Measurements from ENCODE around the gene KRTAP4-7. TPM values are rescaled to one million over a fixed set of nuclear protein-coding genes. Genes with fewer than 3 reads are reported as not detected.
"Not testable (repeated sequence)": the region's sequence is repeated elsewhere in the genome, so short reads cannot be mapped to it uniquely, and the experiment has no call there.

The KRTAP4-7 gene
- total and polyA plus RNA-seq, 7 experiments from 2014 or later: not detected

DNA sequence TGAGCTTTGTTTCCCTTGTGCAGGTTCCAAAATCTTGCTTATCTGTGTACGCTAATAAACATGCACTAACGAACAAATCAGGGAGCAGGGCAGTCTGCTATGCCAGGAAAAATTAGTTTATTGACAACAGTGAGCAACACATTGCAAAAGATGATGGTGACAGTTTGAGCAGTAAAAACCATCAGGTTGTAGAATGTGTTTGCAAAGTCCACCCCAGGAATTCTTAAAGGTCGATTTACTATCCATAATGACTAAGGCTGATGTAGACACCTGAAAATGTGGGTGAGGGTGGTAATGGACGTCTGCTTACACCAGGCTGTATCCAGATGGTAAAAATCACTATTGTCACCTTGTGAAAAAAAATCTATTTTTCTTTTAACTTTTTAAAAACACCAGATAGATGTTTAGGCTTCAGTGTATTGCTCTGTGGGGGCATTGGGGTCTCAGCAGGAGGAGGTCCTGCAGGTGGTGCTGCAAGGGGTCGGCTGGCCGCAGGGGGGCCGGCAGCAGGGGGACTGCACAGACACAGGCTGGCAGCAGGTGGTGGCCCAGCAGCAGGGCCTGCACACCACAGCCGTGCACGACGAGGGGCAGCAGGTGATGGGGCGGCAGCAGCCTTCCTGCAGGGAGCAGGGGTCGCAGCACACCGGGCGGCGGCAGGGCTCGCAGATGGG lies 18.8 kb upstream of the KRTAP4-7 start:
- H3K27me3 ChIP-seq (ENCODE audit: control insufficient read depth in 2 of 2, insufficient read depth in 2 of 2, low read length in 2 of 2); H3K36me3 Mint-ChIP-seq; intact Hi-C loops (cut with micrococcal nuclease); H3K4me3 Mint-ChIP-seq; H3K27ac Mint-ChIP-seq; H3K27ac ChIP-seq (ENCODE audit: low read depth, low read length); H3K4me1 ChIP-seq (ENCODE audit: control insufficient read depth in 2 of 2, insufficient read depth in 2 of 2, low read length in 2 of 2); POLR2A ChIA-PET; H3K9me3 Mint-ChIP-seq; H3K9me3 ChIP-seq (ENCODE audit: control insufficient read depth in 2 of 3, low read length in 3 of 3); H3K36me3 ChIP-seq (ENCODE audit: control insufficient read depth in 2 of 3, insufficient read depth in 3 of 3, low read length in 3 of 3); CTCF ChIA-PET; DNase-seq; H3K4me1 Mint-ChIP-seq; H3K4me3 ChIP-seq (ENCODE audit: low read length); ATAC-seq: not testable (repeated sequence)
- H3K27me3 Mint-ChIP-seq: peaks cover 10 to 34% (median 17%) of the 10 kb centered on the region in 5 donors

DNA sequence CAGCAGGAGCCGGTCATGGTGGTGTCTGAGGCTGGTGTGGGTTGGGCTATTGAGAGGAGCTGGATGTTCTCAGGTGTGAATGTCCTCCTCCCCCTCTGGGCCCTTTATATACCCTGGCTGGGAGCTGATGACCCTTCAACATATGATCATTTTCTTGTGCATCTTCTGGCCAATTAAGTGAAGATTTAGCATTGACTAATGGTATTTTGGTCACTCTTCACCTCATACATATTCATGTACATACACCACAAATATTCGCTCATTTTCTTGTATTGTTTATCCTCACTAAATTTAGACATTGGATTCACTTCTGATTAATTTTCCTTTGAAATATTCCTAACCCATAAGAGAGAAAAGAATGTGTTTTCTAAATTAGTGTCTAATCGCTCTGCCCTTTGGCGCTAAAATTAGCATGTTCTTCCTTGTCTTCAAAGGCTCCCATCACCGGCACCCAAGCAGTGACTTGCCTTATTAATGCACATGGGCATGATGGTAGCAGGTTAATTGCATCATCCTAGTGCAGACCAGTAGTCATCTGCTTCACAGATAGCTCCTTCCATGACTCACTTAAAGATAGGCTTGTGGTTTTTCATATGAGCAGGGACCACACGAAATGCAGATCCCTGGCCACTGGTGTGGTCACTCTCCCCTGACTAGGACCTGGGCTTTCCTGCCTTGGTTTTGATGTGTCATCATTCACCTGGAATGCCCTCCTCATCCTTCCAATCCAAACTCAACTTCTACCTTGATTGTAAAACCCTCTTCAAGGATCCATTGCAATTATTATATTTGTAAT lies 17.9 kb upstream of the KRTAP4-7 start, which contains the start of gene KRTAP2-4:
Gene KRTAP2-4, minus strand, starts transcription at position 51 of the 796 bp plus-strand sequence. Its CDS starts 34 bp downstream, at position 17.
- Mint-ChIP-seq H3K4me1 (peaks cover 0 to 3% (median 0%) of the 10 kb centered on the region in 7 donors), H3K27me3 (peaks cover 1 to 25% (median 9%) of the 10 kb centered on the region in 5 donors), H3K27ac (no peak within 1 kb of the TSS), H3K36me3 (no peaks in the 10 kb centered on the region), H3K9me3 (no peaks in the 10 kb centered on the region), H3K4me3 (no peak within 1 kb of the TSS)
- H3K4me1 ChIP-seq (ENCODE audit: control insufficient read depth in 2 of 2, insufficient read depth in 2 of 2, low read length in 2 of 2): no peaks in the 10 kb centered on the region
- POLR2A ChIA-PET: no interaction called here
- H3K9me3 ChIP-seq (ENCODE audit: control insufficient read depth in 2 of 3, low read length in 3 of 3): no peaks in the 10 kb centered on the region
- intact Hi-C loops (cut with micrococcal nuclease): no loop called here
- no peak for DNase-seq
- H3K27ac ChIP-seq (ENCODE audit: low read depth, low read length): no peak within 1 kb of the TSS
- H3K4me3 ChIP-seq (ENCODE audit: low read length): no peak within 1 kb of the TSS
- ATAC-seq: no peak
- CTCF ChIA-PET: no interaction called here
- no peaks in the 10 kb centered on the region for H3K27me3 ChIP-seq (ENCODE audit: control insufficient read depth in 2 of 2, insufficient read depth in 2 of 2, low read length in 2 of 2)
- H3K36me3 ChIP-seq (ENCODE audit: control insufficient read depth in 2 of 3, insufficient read depth in 3 of 3, low read length in 3 of 3): no peaks in the 10 kb centered on the region

DNA sequence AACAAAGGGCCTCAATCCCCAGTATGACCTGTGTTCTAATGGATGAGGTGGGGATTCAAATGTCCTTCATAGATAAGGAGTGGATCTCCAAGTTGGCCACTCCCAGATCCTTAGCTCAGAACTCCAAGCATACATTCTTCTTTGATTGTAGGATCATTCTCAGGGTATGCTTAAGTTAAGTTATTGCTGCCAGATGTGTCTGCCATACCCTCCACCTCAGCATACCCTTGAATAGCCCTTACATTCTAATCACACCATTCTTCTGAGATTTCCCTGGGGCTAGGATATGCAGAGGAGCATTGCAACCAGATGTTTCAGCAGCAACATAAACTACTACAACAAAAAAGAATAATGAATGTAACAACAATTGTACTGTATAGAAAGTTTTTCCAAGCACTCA lies 16.7 kb upstream of the KRTAP4-7 start:
- Mint-ChIP-seq H3K4me1 (peaks cover 0 to 4% (median 0%) of the 10 kb centered on the region in 7 donors), H3K36me3 (peaks cover 0 to 2% (median 0%) of the 10 kb centered on the region in 5 donors), H3K27me3 (peaks cover 0 to 17% (median 0%) of the 10 kb centered on the region in 5 donors), H3K27ac (no peak overlapping the region), H3K4me3 (no peak overlapping the region), H3K9me3 (no peaks in the 10 kb centered on the region)
- Histone ChIP-seq H3K27me3 (ENCODE audit: control insufficient read depth in 2 of 2, insufficient read depth in 2 of 2, low read length in 2 of 2) (no peaks in the 10 kb centered on the region), H3K4me3 (ENCODE audit: low read length) (no peak overlapping the region), H3K36me3 (ENCODE audit: control insufficient read depth in 2 of 3, insufficient read depth in 3 of 3, low read length in 3 of 3) (no peaks in the 10 kb centered on the region), H3K27ac (ENCODE audit: low read depth, low read length) (no peak overlapping the region), H3K4me1 (ENCODE audit: control insufficient read depth in 2 of 2, insufficient read depth in 2 of 2, low read length in 2 of 2) (no peaks in the 10 kb centered on the region), H3K9me3 (ENCODE audit: control insufficient read depth in 2 of 3, low read length in 3 of 3) (no peaks in the 10 kb centered on the region)
- DNase-seq (no peak), ATAC-seq (no peak)
- ChIA-PET CTCF (no interaction called here), POLR2A (no interaction called here)
- intact Hi-C loops (cut with micrococcal nuclease): no loop called here

DNA sequence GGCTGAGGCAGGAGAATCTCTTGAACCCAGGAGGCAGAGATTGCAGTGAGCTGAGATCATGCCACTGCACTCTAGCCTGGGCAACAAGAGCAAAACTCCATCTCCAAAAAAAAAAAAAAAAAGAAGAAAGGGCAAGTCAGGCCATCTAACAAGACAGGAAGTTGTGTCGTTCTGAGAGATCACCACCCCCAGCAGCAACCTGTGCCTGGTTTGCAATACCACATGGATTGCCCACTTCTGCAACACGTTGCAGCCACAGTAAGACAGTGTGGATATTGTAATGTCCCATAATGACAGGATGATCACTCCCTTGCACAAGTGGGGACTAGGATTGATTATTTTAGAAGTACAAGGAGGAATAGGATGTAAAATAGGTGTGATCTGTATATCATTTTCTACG lies 14.9 kb upstream of the KRTAP4-7 start:
- Mint-ChIP-seq H3K27ac (peak overlapping the region in 1 of 9 donors; percentile 60), H3K4me3 (no peak overlapping the region), H3K9me3 (no peaks in the 10 kb centered on the region), H3K27me3 (peaks cover 0 to 7% (median 0%) of the 10 kb centered on the region in 5 donors), H3K36me3 (peaks cover 0 to 3% (median 0%) of the 10 kb centered on the region in 5 donors), H3K4me1 (peaks cover 0 to 6% (median 0%) of the 10 kb centered on the region in 7 donors)
- H3K27me3 ChIP-seq (ENCODE audit: control insufficient read depth in 2 of 2, insufficient read depth in 2 of 2, low read length in 2 of 2): no peaks in the 10 kb centered on the region
- H3K4me1 ChIP-seq (ENCODE audit: control insufficient read depth in 2 of 2, insufficient read depth in 2 of 2, low read length in 2 of 2): no peaks in the 10 kb centered on the region
- ChIA-PET POLR2A (no interaction called here), CTCF (no interaction called here)
- no peak for ATAC-seq
- no peaks in the 10 kb centered on the region for H3K9me3 ChIP-seq (ENCODE audit: control insufficient read depth in 2 of 3, low read length in 3 of 3)
- no peak overlapping the region for H3K4me3 ChIP-seq (ENCODE audit: low read length)
- DNase-seq: no peak
- no peak overlapping the region for H3K27ac ChIP-seq (ENCODE audit: low read depth, low read length)
- intact Hi-C loops (cut with micrococcal nuclease): no loop called here
- H3K36me3 ChIP-seq (ENCODE audit: control insufficient read depth in 2 of 3, insufficient read depth in 3 of 3, low read length in 3 of 3): no peaks in the 10 kb centered on the region

DNA sequence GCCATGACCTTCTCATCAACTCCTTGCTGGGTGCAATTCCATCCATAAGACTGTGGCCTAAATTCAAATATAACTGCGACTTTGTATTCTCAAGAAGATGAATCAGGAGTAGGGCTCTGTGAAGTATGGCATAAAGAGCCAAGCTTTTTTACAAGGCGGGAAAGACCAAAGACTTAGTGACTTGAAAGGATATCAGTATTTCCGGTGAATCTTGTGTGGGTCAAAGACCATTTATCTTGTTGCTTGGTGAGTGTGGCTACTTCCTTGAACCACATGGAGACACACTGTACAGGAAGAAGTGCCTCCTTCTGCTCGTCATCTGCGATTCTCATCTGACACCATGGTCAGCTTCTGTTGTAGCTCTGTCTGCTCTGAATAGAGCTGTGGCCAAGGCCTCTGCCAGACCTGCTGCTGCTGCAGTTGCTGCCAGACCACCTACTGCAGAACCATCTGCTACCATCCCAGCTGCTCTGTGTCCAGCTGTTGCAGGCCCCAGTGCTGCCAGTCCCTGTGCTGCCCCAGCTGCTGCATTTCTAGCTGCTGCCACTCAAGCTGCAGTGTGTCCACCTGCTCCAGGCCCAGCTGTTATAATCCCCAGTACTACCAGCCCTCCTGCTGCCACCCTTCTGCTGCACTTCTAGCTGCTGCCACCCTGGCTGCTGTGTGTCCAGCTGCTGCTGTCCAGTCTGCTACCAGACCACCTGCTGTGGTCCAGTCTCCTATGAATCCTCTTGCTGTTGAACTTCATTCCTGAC lies 12.2 kb upstream of the KRTAP4-7 start:
- POLR2A ChIA-PET: no interaction called here

DNA sequence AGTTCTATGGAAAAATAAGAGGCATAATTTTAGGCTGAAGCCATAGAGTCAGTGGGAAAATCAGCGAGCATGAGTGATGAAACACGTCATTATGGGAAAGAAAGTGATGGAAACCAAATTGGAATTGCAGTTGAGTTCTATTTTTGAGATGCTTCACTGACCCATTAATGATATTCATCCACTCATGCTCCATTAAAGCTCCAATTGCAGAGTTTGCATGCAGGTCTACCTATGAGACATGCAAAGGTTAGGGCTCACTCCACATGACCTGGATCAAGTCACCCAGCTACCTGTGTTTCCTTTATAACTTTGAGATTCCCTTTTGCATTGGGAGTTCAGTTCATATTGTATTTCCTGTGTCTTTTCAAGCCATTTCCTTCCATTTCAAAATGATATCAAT lies 10.3 kb upstream of the KRTAP4-7 start:
- Mint-ChIP-seq H3K27ac (no peak overlapping the region), H3K4me3 (no peak overlapping the region), H3K9me3 (peaks cover 0 to 3% (median 0%) of the 10 kb centered on the region in 11 donors), H3K36me3 (peaks cover 0 to 3% (median 0%) of the 10 kb centered on the region in 5 donors), H3K27me3 (peaks cover 19 to 27% (median 22%) of the 10 kb centered on the region in 5 donors), H3K4me1 (peaks cover 0 to 16% (median 0%) of the 10 kb centered on the region in 7 donors)
- CTCF ChIA-PET: interaction anchor here (0.6 kb wide), 1 partner anchor 741 kb away, joined by 3 read pairs; no protein-coding TSS in a partner anchor
- intact Hi-C loops (cut with micrococcal nuclease): no loop called here
- POLR2A ChIA-PET: no interaction called here
- Histone ChIP-seq H3K36me3 (ENCODE audit: control insufficient read depth in 2 of 3, insufficient read depth in 3 of 3, low read length in 3 of 3) (no peaks in the 10 kb centered on the region), H3K27ac (ENCODE audit: low read depth, low read length) (no peak overlapping the region), H3K4me3 (ENCODE audit: low read length) (no peak overlapping the region), H3K4me1 (ENCODE audit: control insufficient read depth in 2 of 2, insufficient read depth in 2 of 2, low read length in 2 of 2) (no peaks in the 10 kb centered on the region), H3K9me3 (ENCODE audit: control insufficient read depth in 2 of 3, low read length in 3 of 3) (no peaks in the 10 kb centered on the region), H3K27me3 (ENCODE audit: control insufficient read depth in 2 of 2, insufficient read depth in 2 of 2, low read length in 2 of 2) (peaks cover 0 to 5% of the 10 kb centered on the region in 2 donors)
- DNase-seq (no peak), ATAC-seq (no peak)

More for the DNA sequence above, 12.2 kb upstream of the KRTAP4-7 start:
- H3K27ac Mint-ChIP-seq: peak overlapping the region in 1 of 9 donors; percentile 51
- peaks cover 19 to 22% (median 20%) of the 10 kb centered on the region in 5 donors for H3K27me3 Mint-ChIP-seq
- CTCF ChIA-PET: no interaction called here
- H3K36me3 ChIP-seq (ENCODE audit: control insufficient read depth in 2 of 3, insufficient read depth in 3 of 3, low read length in 3 of 3): no peaks in the 10 kb centered on the region
- no peak for DNase-seq
- intact Hi-C loops (cut with micrococcal nuclease): no loop called here
- no peak overlapping the region for H3K4me3 Mint-ChIP-seq
- no peaks in the 10 kb centered on the region for H3K9me3 ChIP-seq (ENCODE audit: control insufficient read depth in 2 of 3, low read length in 3 of 3)
- no peak for ATAC-seq
- peaks cover 0 to 5% of the 10 kb centered on the region in 2 donors for H3K27me3 ChIP-seq (ENCODE audit: control insufficient read depth in 2 of 2, insufficient read depth in 2 of 2, low read length in 2 of 2)
- H3K4me3 ChIP-seq (ENCODE audit: low read length): no peak overlapping the region
- peaks cover 0 to 2% (median 0%) of the 10 kb centered on the region in 11 donors for H3K9me3 Mint-ChIP-seq
- no peaks in the 10 kb centered on the region for H3K4me1 ChIP-seq (ENCODE audit: control insufficient read depth in 2 of 2, insufficient read depth in 2 of 2, low read length in 2 of 2)
- H3K36me3 Mint-ChIP-seq: peaks cover 0 to 3% (median 0%) of the 10 kb centered on the region in 5 donors
- peaks cover 0 to 16% (median 0%) of the 10 kb centered on the region in 7 donors for H3K4me1 Mint-ChIP-seq
- H3K27ac ChIP-seq (ENCODE audit: low read depth, low read length): no peak overlapping the region
